Pancreas (tissue), 10 donors: ENCODE results near the gene QRICH1. TPM values are rescaled to one million over a fixed set of nuclear protein-coding genes. Genes with fewer than 3 reads are reported as not detected.

ENCODE experiments used
- ATAC-seq, 4 donors: fragments of 200-7000 bp; cut with Tn5 transposase; one replicate each; pipeline versions ENCODE4 v1.8.0 to v1.9.1; 2020; ENCODE audit warnings: mild to moderate bottlenecking in 4 of 4, moderate library complexity in 4 of 4
- DNase-seq, 6 donors: peaks; one replicate each; pipeline ENCODE4 v3.0.0-alpha.2; 2020
- FAIRE-seq: peaks from 2 replicates; lab custom pipeline; 2012; peaks lifted over from hg19 to GRCh38; lab: Jason Lieb, UNC
- H3K27ac ChIP-seq, 4 donors: fragments of 200-600 bp; sonication (generic); 1 replicate in 3 of 4; 2 replicates in 1 of 4; pipeline versions ENCODE4 v1.5.0 to v1.8.0; 2020
- H3K27me3 ChIP-seq, 4 donors: fragments of 200-600 bp; one replicate each; pipeline ENCODE4 v1.8.0; 2021
- H3K36me3 ChIP-seq, 3 donors: fragments of 200-600 bp; sonication (generic) in 1 of 3; one replicate each; pipeline versions ENCODE4 v1.5.0 to v1.8.0; 2020 to 2021
- H3K4me1 ChIP-seq, 3 donors: fragments of 200-600 bp; one replicate each; pipeline ENCODE4 v1.8.0; 2021
- H3K4me3 ChIP-seq, 4 donors: fragments of 200-600 bp; sonication (generic) in 2 of 4; one replicate each; pipeline versions ENCODE4 v1.5.0 to v1.8.0; 2020 to 2021
- H3K9me3 ChIP-seq, 4 donors: fragments of 200-600 bp; one replicate each; pipeline ENCODE4 v1.8.0; 2021
- CTCF ChIP-seq, 4 donors: fragments of 200-600 bp; sonication (generic) in 3 of 4; IDR thresholded peaks; one replicate each; pipeline versions ENCODE4 v1.5.0 to v1.8.0; 2021; ENCODE audit warnings: antibody characterized with exemption in 4 of 4
- WGBS, 2 donors: extraction: QIAGEN DNeasy Blood & Tissue Kit; methylation state at CpG; one replicate each; pipeline ENCODE4 v1.1.7; 2013; 5-methylcytosine and 5-hydroxymethylcytosine counted together
- intact Hi-C, 3 donors: fragments of 100-400 bp; cut with DNase I; formaldehyde crosslinking; loops; one replicate each; pipeline versions ENCODE4 v1.11.1 to v1.14.2; 2022
- polyA plus RNA-seq, 2 donors: library from polyadenylated mRNA; stranded (reverse); fragments of 200-250 nt; gene quantifications; one replicate each; pipeline ENCODE4 v1.2.3, GENCODE V29; 2013
- total RNA-seq, 6 donors: library from RNA; stranded (reverse); fragmentation: NEBNext Ultra II Directional in 4 of 6; extraction: Animal tissue kit (Norgen Biotek cat#: 25700) in 4 of 6; gene quantifications; one replicate each; pipeline versions ENCODE4 v1.2.1 to v1.2.4, GENCODE V29; 2021 to 2023
- donor health status: healthy with polysubstance abuse.
- donor health status: DM: no; HTN: no; CAD: no; lungs with moderate emphysema.
- donor health status: DM: no; HTN: no; CAD: no.
- donor health status: control.
- donor health status: control.
- donor health status: Bipolar disorder and iron deficiency.
- donor health status: DM: yes; HTN: yes; CAD: no.
- donor health status: DM: no; HTN: no; CAD: no.
- donor health status: DM: no; HTN: no; CAD: no.
- donor health status: DM: yes; HTN: yes; CAD: no.

QRICH1 gene
- total and polyA plus RNA-seq, 8 donors, result 20.9 to 48.1 (median 30.4) TPM

- H3K27me3 ChIP-seq, result no peaks in the 10 kb centered on the region
- TF ChIP-seq CTCF (IDR thresholded peaks at IDR 0.05), result no peak
- FAIRE-seq (no peak), ATAC-seq (peak; percentile 36 to 50 (median 44)), DNase-seq (peak in 2 of 6 donors; percentile 43 to 65)
- H3K36me3 ChIP-seq, result peaks cover 0 to 5% (median 0%) of the 10 kb centered on the region in 3 donors
- H3K4me1 ChIP-seq, result peaks cover 6 to 16% (median 14%) of the 10 kb centered on the region in 3 donors
- H3K9me3 ChIP-seq, result no peaks in the 10 kb centered on the region
- intact Hi-C loops, result no loop called here
- H3K4me3 ChIP-seq, result peak overlapping the region; percentile 94 to 99 (median 97)
- 2 to 3% methylated on average over 28 to 40 of the region's 40 CpGs for WGBS, 2 donors
- peak overlapping the region; percentile 78 to 89 (median 82) for H3K27ac ChIP-seq
These were observed 103.0 kb downstream of the QRICH1 start for GRCh38 chr3:48990636-48991469.

GRCh38 chr3:48989796-48990635 lies 103.9 kb downstream of the QRICH1 start, which contains the start of gene P4HTM:
Gene P4HTM, plus strand, starts transcription at chr3:48990241. Its CDS starts 16 bp downstream, at chr3:48990257.
- 0 to 1% methylated on average over 72 to 91 of the region's 91 CpGs for WGBS, 2 donors
- DNase-seq (peak; percentile 55 to 86 (median 76)), FAIRE-seq (no peak), ATAC-seq (peak; percentile 84 to 90 (median 85))
- Histone ChIP-seq H3K4me3 (peak within 1 kb of the TSS; percentile 94 to 99 (median 97)), H3K9me3 (no peaks in the 10 kb centered on the region), H3K27me3 (no peaks in the 10 kb centered on the region), H3K4me1 (peaks cover 6 to 16% (median 14%) of the 10 kb centered on the region in 3 donors), H3K36me3 (peaks cover 0 to 5% (median 0%) of the 10 kb centered on the region in 3 donors), H3K27ac (peak within 1 kb of the TSS; percentile 78 to 89 (median 82))
- intact Hi-C loops, result loop anchor here in 1 of 3 donors (10.0 kb wide), 1 partner anchor 455 kb away; no protein-coding TSS in a partner anchor
- TF ChIP-seq CTCF (IDR thresholded peaks at IDR 0.05), result peak in 1 of 4 donors; percentile 7

- FAIRE-seq, result no peak
- H3K4me1 ChIP-seq, result peaks cover 6 to 16% (median 14%) of the 10 kb centered on the region in 3 donors
These were observed 104.6 kb downstream of the QRICH1 start for GRCh38 chr3:48989126-48989795.

More at GRCh38 chr3:48989126-48989795, 104.6 kb downstream of the QRICH1 start:
- Histone ChIP-seq H3K27me3 (no peaks in the 10 kb centered on the region), H3K27ac (peak overlapping the region; percentile 78 to 89 (median 82)), H3K9me3 (no peaks in the 10 kb centered on the region), H3K4me3 (peak overlapping the region; percentile 94 to 99 (median 97)), H3K36me3 (peaks cover 0 to 5% (median 0%) of the 10 kb centered on the region in 3 donors)
- no peak for TF ChIP-seq CTCF (IDR thresholded peaks at IDR 0.05)
- DNase-seq, result peak in 1 of 6 donors; percentile 74
- intact Hi-C loops, result loop anchor here in 1 of 3 donors (10.0 kb wide), 1 partner anchor 456 kb away; no protein-coding TSS in a partner anchor
- 4 to 6% methylated on average over 21 of the region's 21 CpGs for WGBS, 2 donors
- no peak for ATAC-seq
